B cell (primary cell): ENCODE data around the gene BPIFB2.

Source experiments
- CTCF ChIP-seq: fragments of 200-600 bp; IDR thresholded peaks from one replicate; pipeline ENCODE4 v1.8.0; 2022; ENCODE audit warnings: antibody characterized with exemption, mild to moderate bottlenecking
- EZH2 ChIP-seq: IDR thresholded peaks from 2 replicates; pipeline ENCODE4 v1.6.1; 2012; ENCODE audit warnings: borderline replicate concordance, low read depth, mild to moderate bottlenecking, moderate library complexity, low read length; ENCODE audit not compliant: insufficient read depth, poor library complexity, severe bottlenecking

GRCh38 chr20:32977281-32978008 lies 30.1 kb upstream of the BPIFB2 start:
- TF ChIP-seq CTCF: no peak
- no peak for TF ChIP-seq EZH2
